Right lobe of liver (tissue), 6 donors: Measurements from ENCODE around the gene VPS35. TPM values are rescaled to one million over a fixed set of nuclear protein-coding genes. Genes with fewer than 3 reads are reported as not detected.
"Not testable (repeated sequence)": the region's sequence is repeated elsewhere in the genome, so short reads cannot be mapped to it uniquely, and the experiment has no call there.

Experiments used
- ATAC-seq, 4 donors: fragments of 200-7000 bp; cut with Tn5 transposase; one replicate each; pipeline ENCODE4 v1.9.1; 2020; ENCODE audit warnings: mild to moderate bottlenecking in 4 of 4, moderate library complexity in 4 of 4
- DNase-seq, 3 donors: peaks; one replicate each; pipeline ENCODE4 v3.0.0-alpha.2; 2020
- H3K27ac ChIP-seq, 3 donors: fragments of 200-600 bp; one replicate each; pipeline ENCODE4 v1.8.0; 2022
- H3K27me3 ChIP-seq, 2 donors: fragments of 200-600 bp; one replicate each; pipeline ENCODE4 v1.8.0; 2022
- H3K36me3 ChIP-seq, 4 donors: fragments of 200-600 bp; sonication (generic) in 1 of 4; one replicate each; pipeline versions ENCODE4 v1.5.1 to v1.8.0; 2017 to 2022; ENCODE audit warnings: control low read depth in 1 of 4
- H3K4me1 ChIP-seq, 4 donors: fragments of 200-600 bp; sonication (generic) in 1 of 4; one replicate each; pipeline versions ENCODE4 v1.5.1 to v1.8.0; 2017 to 2022; ENCODE audit warnings: control low read depth in 1 of 4
- H3K4me3 ChIP-seq, 3 donors: fragments of 200-600 bp; one replicate each; pipeline ENCODE4 v1.8.0; 2022
- H3K9me3 ChIP-seq, 4 donors: fragments of 200-600 bp; sonication (generic) in 1 of 4; one replicate each; pipeline versions ENCODE4 v1.5.1 to v1.8.0; 2017 to 2022; ENCODE audit warnings: control low read depth in 1 of 4
- CTCF ChIP-seq, 4 donors: fragments of 200-600 bp in 3 of 4; fragments of 450-650 bp in 1 of 4; IDR thresholded peaks; one replicate each; pipeline versions ENCODE4 v1.5.1 to v1.8.0; 2016 to 2022; ENCODE audit warnings: antibody characterized with exemption in 4 of 4, mild to moderate bottlenecking in 2 of 4
- POLR2A ChIP-seq: fragments of 450-650 bp; IDR thresholded peaks from one replicate; pipeline ENCODE4 v1.6.1; 2017; ENCODE audit warnings: antibody characterized with exemption, mild to moderate bottlenecking
- WGBS: methylation state at CpG from one replicate; pipeline ENCODE4 v1.1.6; 2018; ENCODE audit warnings: low coverage, low lambda C conversion rate; ENCODE audit not compliant: insufficient coverage; ENCODE audit errors: missing lambda C conversion rate; 5-methylcytosine and 5-hydroxymethylcytosine counted together
- intact Hi-C, 2 donors: fragments of 100-400 bp; cut with DNase I; formaldehyde crosslinking; loops; one replicate each; pipeline versions ENCODE4 v1.11.2 to v1.14.1; 2022
- total RNA-seq, 6 experiments: library from RNA; depleted of rRNA in 2 of 6; stranded (reverse); fragments of >200 nt in 2 of 6; fragmentation: NEBNext Ultra II Directional in 3 of 6; extraction: Animal tissue kit (Norgen Biotek cat#: 25700) in 3 of 6; gene quantifications; one replicate each; pipeline versions ENCODE4 v1.1.0 to v1.2.4, GENCODE V29; 2016 to 2023
- donor health status: DM: no; HTN: yes; CAD: no.
- donor health status: DM: no; HTN: no; CAD: no.
- donor health status: DM: no; HTN: no; CAD: no.
- donor health status: DM: no; HTN: yes; CAD: no.
- donor health status: DM: no; HTN: yes; CAD: no.

The VPS35 gene
- total RNA-seq, 6 experiments from 2014 or later, result 18.0 to 36.5 (median 28.9) TPM

GRCh38 chr16:46627746-46628145 is 61.2 kb downstream of the VPS35 start:
- intact Hi-C loops, result no loop called here
- no peak for DNase-seq
- no peak for TF ChIP-seq CTCF (IDR thresholded peaks at IDR 0.05)
- TF ChIP-seq POLR2A, result no peak
- Histone ChIP-seq H3K4me3 (no peak overlapping the region), H3K9me3 (no peaks in the 10 kb centered on the region), H3K4me1 (no peaks in the 10 kb centered on the region), H3K27ac (no peak overlapping the region), H3K27me3 (no peaks in the 10 kb centered on the region), H3K36me3 (no peaks in the 10 kb centered on the region)
- ATAC-seq, result no peak
- WGBS, result 85% methylated on average over 5 of the region's 5 CpGs

GRCh38 chr16:46626681-46627080 is 62.3 kb downstream of the VPS35 start:
- H3K27ac ChIP-seq, H3K4me1 ChIP-seq, H3K27me3 ChIP-seq, DNase-seq, H3K36me3 ChIP-seq, ATAC-seq, intact Hi-C loops, H3K4me3 ChIP-seq, H3K9me3 ChIP-seq: not testable (repeated sequence)
- 63% methylated on average over 2 of the region's 22 CpGs for WGBS

GRCh38 chr16:46624862-46625261 is 64.1 kb downstream of the VPS35 start:
- WGBS, result 60% methylated on average over 1 of the region's 6 CpGs
- H3K27me3 ChIP-seq, H3K4me1 ChIP-seq, DNase-seq, H3K36me3 ChIP-seq, H3K9me3 ChIP-seq, H3K4me3 ChIP-seq, intact Hi-C loops, H3K27ac ChIP-seq: not testable (repeated sequence)
- ATAC-seq, result peak; percentile 2 to 19 (median 11)

- H3K4me3 ChIP-seq, H3K36me3 ChIP-seq, H3K4me1 ChIP-seq, intact Hi-C loops, H3K27ac ChIP-seq, H3K9me3 ChIP-seq, H3K27me3 ChIP-seq: not testable (repeated sequence)
- WGBS, result 76% methylated on average over 4 of the region's 6 CpGs
- peak; percentile 44 to 82 (median 80) for ATAC-seq
- peak in 1 of 3 donors; percentile 53 for DNase-seq
These were observed 65.3 kb downstream of the VPS35 start for GRCh38 chr16:46623707-46624106.

GRCh38 chr16:46623246-46623645 is 65.7 kb downstream of the VPS35 start:
- WGBS, result no CpG with 5 or more reads among the region's 8 CpGs
- H3K27ac ChIP-seq, H3K4me3 ChIP-seq, intact Hi-C loops, DNase-seq, H3K36me3 ChIP-seq, H3K4me1 ChIP-seq, H3K27me3 ChIP-seq, H3K9me3 ChIP-seq: not testable (repeated sequence)
- ATAC-seq, result peak; percentile 54 to 70 (median 58)

- intact Hi-C loops, result no loop called here
- WGBS, result 90% methylated on average over 5 of the region's 7 CpGs
These were observed 66.9 kb downstream of the VPS35 start for GRCh38 chr16:46621934-46622676.

More at GRCh38 chr16:46621934-46622676, 66.9 kb downstream of the VPS35 start:
- Histone ChIP-seq H3K27me3 (no peaks in the 10 kb centered on the region), H3K4me1 (peaks cover 0 to 8% (median 0%) of the 10 kb centered on the region in 4 donors), H3K9me3 (no peaks in the 10 kb centered on the region), H3K27ac (no peak overlapping the region), H3K4me3 (no peak overlapping the region), H3K36me3 (no peaks in the 10 kb centered on the region)
- no peak for TF ChIP-seq CTCF (IDR thresholded peaks at IDR 0.05)
- DNase-seq (no peak), ATAC-seq (no peak)
